ENCODE measurements around the gene IL36G. TPM values are rescaled to one million over a fixed set of nuclear protein-coding genes. Genes with fewer than 3 reads are reported as not detected.

IL36G gene
- total and polyA plus RNA-seq, 2 experiments from 2014 or later, result 0.30 TPM; not detected in 1

GRCh38 chr2:113015655-113016054 is 37.8 kb downstream of the IL36G start:
- Histone ChIP-seq H3K27ac (no peak overlapping the region), H3K9me3 (ENCODE audit: low read depth) (no peaks in the 10 kb centered on the region), H3K36me3 (no peaks in the 10 kb centered on the region), H3K4me1 (ENCODE audit: low read depth) (no peaks in the 10 kb centered on the region), H3K4me3 (no peak overlapping the region), H3K27me3 (no peaks in the 10 kb centered on the region)
- TF ChIP-seq, protein P1, sequence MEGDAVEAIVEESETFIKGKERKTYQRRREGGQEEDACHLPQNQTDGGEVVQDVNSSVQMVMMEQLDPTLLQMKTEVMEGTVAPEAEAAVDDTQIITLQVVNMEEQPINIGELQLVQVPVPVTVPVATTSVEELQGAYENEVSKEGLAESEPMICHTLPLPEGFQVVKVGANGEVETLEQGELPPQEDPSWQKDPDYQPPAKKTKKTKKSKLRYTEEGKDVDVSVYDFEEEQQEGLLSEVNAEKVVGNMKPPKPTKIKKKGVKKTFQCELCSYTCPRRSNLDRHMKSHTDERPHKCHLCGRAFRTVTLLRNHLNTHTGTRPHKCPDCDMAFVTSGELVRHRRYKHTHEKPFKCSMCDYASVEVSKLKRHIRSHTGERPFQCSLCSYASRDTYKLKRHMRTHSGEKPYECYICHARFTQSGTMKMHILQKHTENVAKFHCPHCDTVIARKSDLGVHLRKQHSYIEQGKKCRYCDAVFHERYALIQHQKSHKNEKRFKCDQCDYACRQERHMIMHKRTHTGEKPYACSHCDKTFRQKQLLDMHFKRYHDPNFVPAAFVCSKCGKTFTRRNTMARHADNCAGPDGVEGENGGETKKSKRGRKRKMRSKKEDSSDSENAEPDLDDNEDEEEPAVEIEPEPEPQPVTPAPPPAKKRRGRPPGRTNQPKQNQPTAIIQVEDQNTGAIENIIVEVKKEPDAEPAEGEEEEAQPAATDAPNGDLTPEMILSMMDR (IDR thresholded peaks at IDR 0.05; ENCODE audit: low read depth, low read length), result no peak
- DNase-seq (ENCODE audit: low read depth in 1 of 2, low spot score in 1 of 2), result no peak

DNA sequence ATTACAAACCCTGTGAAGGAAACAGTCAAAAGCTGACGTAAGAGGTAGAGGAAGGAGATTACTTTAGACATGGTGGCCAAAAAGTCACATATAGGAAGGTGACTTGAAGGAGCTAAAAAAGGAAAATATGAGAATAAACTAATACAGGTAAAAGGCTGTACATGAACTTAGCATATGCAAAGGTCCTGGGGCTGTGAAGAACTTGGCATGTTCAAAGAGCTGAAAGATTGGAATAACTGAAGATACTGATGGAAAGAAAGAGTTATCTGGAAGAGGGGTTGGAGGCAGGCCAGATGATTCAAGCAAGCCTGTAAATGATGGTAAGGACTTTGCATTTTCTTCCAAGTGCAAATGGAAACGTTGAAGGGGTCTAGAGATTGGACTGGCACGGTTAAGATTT is 40.7 kb downstream of the IL36G start:
- no peak overlapping the region for H3K4me3 ChIP-seq
- no peak for DNase-seq (ENCODE audit: low read depth in 1 of 2, low spot score in 1 of 2)
- no peaks in the 10 kb centered on the region for H3K4me1 ChIP-seq (ENCODE audit: low read depth)
- no peaks in the 10 kb centered on the region for H3K9me3 ChIP-seq (ENCODE audit: low read depth)
- no peaks in the 10 kb centered on the region for H3K36me3 ChIP-seq
- H3K27ac ChIP-seq, result no peak overlapping the region
- TF ChIP-seq, protein P1 (IDR thresholded peaks at IDR 0.05; ENCODE audit: low read depth, low read length), result no peak
- no peaks in the 10 kb centered on the region for H3K27me3 ChIP-seq

DNA sequence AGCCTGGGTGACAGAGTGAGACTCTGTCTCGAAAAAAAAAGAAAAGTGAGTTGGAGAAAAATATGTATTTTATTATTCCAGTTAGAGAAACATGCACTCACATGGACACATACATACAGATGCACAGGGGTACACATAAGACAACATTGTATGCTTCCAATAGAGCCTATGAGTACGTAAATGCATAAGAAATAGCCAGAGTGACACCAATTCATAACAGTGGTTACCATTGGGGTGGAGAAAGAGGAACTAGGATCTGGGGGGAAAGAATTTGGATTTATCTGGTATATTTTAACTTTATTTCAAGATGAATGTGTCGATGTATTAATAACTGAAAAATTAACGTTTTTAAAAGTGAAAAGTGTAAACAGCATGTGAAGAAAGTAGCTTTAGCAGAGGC is 43.5 kb downstream of the IL36G start:
- no peaks in the 10 kb centered on the region for H3K4me1 ChIP-seq (ENCODE audit: low read depth)
- no peaks in the 10 kb centered on the region for H3K36me3 ChIP-seq
- DNase-seq (ENCODE audit: low read depth in 1 of 2, low spot score in 1 of 2), result no peak
- no peak overlapping the region for H3K27ac ChIP-seq
- no peak overlapping the region for H3K4me3 ChIP-seq
- TF ChIP-seq, protein P1 (IDR thresholded peaks at IDR 0.05; ENCODE audit: low read depth, low read length), result no peak
- no peaks in the 10 kb centered on the region for H3K9me3 ChIP-seq (ENCODE audit: low read depth)
- H3K27me3 ChIP-seq, result no peaks in the 10 kb centered on the region

DNA sequence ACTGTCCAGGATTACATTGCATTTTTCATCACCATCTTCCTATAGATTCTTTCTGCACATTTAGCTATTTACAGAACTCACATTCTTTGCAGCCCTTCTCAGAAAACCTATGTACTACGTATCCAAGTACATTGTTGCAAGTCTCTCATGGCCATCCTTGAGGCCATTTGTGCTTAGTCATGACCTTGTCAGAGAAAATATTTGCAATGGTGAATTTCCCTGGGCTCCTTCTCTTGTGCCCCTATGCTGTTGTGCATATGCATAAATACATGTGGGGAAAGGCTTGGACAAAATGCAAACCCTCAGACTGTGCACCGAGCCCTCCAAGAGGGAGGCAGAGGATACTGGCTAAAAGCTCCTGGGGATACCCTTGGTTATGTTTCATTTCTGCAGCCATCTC is 47.0 kb downstream of the IL36G start:
- H3K27me3 ChIP-seq, result no peaks in the 10 kb centered on the region
- H3K9me3 ChIP-seq (ENCODE audit: low read depth), result no peaks in the 10 kb centered on the region
- DNase-seq (ENCODE audit: low read depth in 1 of 2, low spot score in 1 of 2), result no peak
- no peaks in the 10 kb centered on the region for H3K4me1 ChIP-seq (ENCODE audit: low read depth)
- TF ChIP-seq, protein P1 (IDR thresholded peaks at IDR 0.05; ENCODE audit: low read depth, low read length), result no peak
- H3K4me3 ChIP-seq, result no peak overlapping the region
- no peaks in the 10 kb centered on the region for H3K36me3 ChIP-seq
- H3K27ac ChIP-seq, result no peak overlapping the region

GRCh38 chr2:113025737-113026136 is 47.9 kb downstream of the IL36G start:
- no peaks in the 10 kb centered on the region for H3K27me3 ChIP-seq
- TF ChIP-seq, protein P1 (IDR thresholded peaks at IDR 0.05; ENCODE audit: low read depth, low read length), result no peak
- H3K9me3 ChIP-seq (ENCODE audit: low read depth), result no peaks in the 10 kb centered on the region

GRCh38 chr2:113027691-113028090 is 49.9 kb downstream of the IL36G start:
- Histone ChIP-seq H3K27ac (no peak overlapping the region), H3K36me3 (no peaks in the 10 kb centered on the region), H3K27me3 (no peaks in the 10 kb centered on the region), H3K4me1 (ENCODE audit: low read depth) (no peaks in the 10 kb centered on the region), H3K9me3 (ENCODE audit: low read depth) (no peaks in the 10 kb centered on the region), H3K4me3 (no peak overlapping the region)
- TF ChIP-seq, protein P1 (IDR thresholded peaks at IDR 0.05; ENCODE audit: low read depth, low read length), result no peak
- DNase-seq (ENCODE audit: low read depth in 1 of 2, low spot score in 1 of 2), result no peak

More at GRCh38 chr2:113025737-113026136, 47.9 kb downstream of the IL36G start:
- no peak for DNase-seq (ENCODE audit: low read depth in 1 of 2, low spot score in 1 of 2)
- Histone ChIP-seq H3K27ac (no peak overlapping the region), H3K4me1 (ENCODE audit: low read depth) (no peaks in the 10 kb centered on the region), H3K4me3 (no peak overlapping the region), H3K36me3 (no peaks in the 10 kb centered on the region)
